Endothelial cell of umbilical vein (primary cell): ENCODE measurements around the gene MGAT5. TPM values are rescaled to one million over a fixed set of nuclear protein-coding genes. Genes with fewer than 3 reads are reported as not detected.

Experiments
- BruUV-seq: library from RNA; stranded (reverse); fragments of 400-500 nt; replicated peaks from 2 replicates; lab custom pipeline; 2021; lab: Mats Ljungman, UMichigan
- CTCF ChIA-PET: fragments of 300-600, 350-600 bp; sonication (Branson Sonifier 250); formaldehyde crosslinking; loops from one replicate; lab custom pipeline; 2021; ENCODE audit warnings: antibody characterized with exemption, inconsistent platforms; lab: Charles Lee
- POLR2A ChIA-PET: fragments of 300-600, 350-600 bp; sonication (Branson Sonifier 250); formaldehyde crosslinking; loops from one replicate; lab custom pipeline; 2021; ENCODE audit warnings: antibody characterized with exemption, inconsistent platforms; lab: Charles Lee
- DNase-seq: peaks from one replicate; pipeline ENCODE4 v3.0.0-alpha.2; 2011; ENCODE audit warnings: low read depth, low spot score
- FAIRE-seq: peaks from 2 replicates; lab custom pipeline; 2011; peaks lifted over from hg19 to GRCh38; lab: Jason Lieb, UNC
- H2AFZ ChIP-seq: 2 replicates; pipeline ENCODE4 v1.6.0; 2012; ENCODE audit warnings: low read depth, low read length, control low read depth, inconsistent platforms
- H3K27ac ChIP-seq: 2 replicates; pipeline ENCODE4 v1.5.1; 2011; ENCODE audit warnings: low read depth, mild to moderate bottlenecking, control low read depth, low read length, moderate library complexity; ENCODE audit not compliant: insufficient read depth
- H3K27me3 ChIP-seq, 2 experiments: 2 replicates each; pipeline versions ENCODE4 v1.6.0 to v1.6.1; 2011; ENCODE audit warnings: low read length in 2 of 2, mixed read lengths in 1 of 2; ENCODE audit not compliant: control insufficient read depth in 2 of 2, insufficient read depth in 2 of 2
- H3K36me3 ChIP-seq, 2 experiments: 2 replicates in 1 of 2; 3 replicates in 1 of 2; pipeline ENCODE4 v1.5.1; 2011; ENCODE audit warnings: low read length in 2 of 2, mild to moderate bottlenecking in 1 of 2, moderate library complexity in 1 of 2; ENCODE audit not compliant: control insufficient read depth in 2 of 2, insufficient read depth in 2 of 2; ENCODE audit errors: extremely low read depth in 1 of 2
- H3K4me1 ChIP-seq: 3 replicates; pipeline ENCODE4 v1.5.1; 2011; ENCODE audit warnings: mild to moderate bottlenecking, low read length; ENCODE audit not compliant: control insufficient read depth, insufficient read depth; ENCODE audit errors: extremely low read depth
- H3K4me2 ChIP-seq: 2 replicates; pipeline ENCODE4 v1.6.1; 2011; ENCODE audit warnings: low read length, control low read depth, mixed read lengths; ENCODE audit not compliant: insufficient read depth
- H3K4me3 ChIP-seq, 3 experiments: fragments of 200-600 bp in 1 of 3; sonication (generic), shearing (Covaris generic) in 1 of 3; replicated peaks in 1 of 3; 2 replicates each; pipeline ENCODE4 v1.5.1; 2011 to 2016; ENCODE audit warnings: control low read depth in 3 of 3, low read length in 3 of 3, mild to moderate bottlenecking in 2 of 3, inconsistent platforms in 1 of 3, low read depth in 1 of 3, moderate library complexity in 1 of 3; ENCODE audit not compliant: insufficient read depth in 1 of 3
- H3K79me2 ChIP-seq: 2 replicates; pipeline ENCODE4 v1.6.0; 2012; ENCODE audit warnings: low read length, inconsistent platforms; ENCODE audit not compliant: control insufficient read depth, insufficient read depth
- H3K9ac ChIP-seq: replicated peaks from 2 replicates; pipeline ENCODE3; 2011; ENCODE audit warnings: low read length, control low read depth; ENCODE audit not compliant: insufficient read depth; ENCODE audit errors: extremely low read depth
- H3K9me1 ChIP-seq: replicated peaks from 3 replicates; pipeline ENCODE4 v1.6.0; 2011; ENCODE audit warnings: mild to moderate bottlenecking, low read length; ENCODE audit not compliant: control insufficient read depth, insufficient read depth; ENCODE audit errors: extremely low read depth
- H3K9me3 ChIP-seq: replicated peaks from 2 replicates; pipeline ENCODE4 v1.5.1; 2012; ENCODE audit warnings: low read length, inconsistent platforms; ENCODE audit not compliant: control insufficient read depth, insufficient read depth
- H4K20me1 ChIP-seq: replicated peaks from 2 replicates; pipeline ENCODE3; 2011; ENCODE audit warnings: mild to moderate bottlenecking, low read length; ENCODE audit not compliant: control insufficient read depth, insufficient read depth; ENCODE audit errors: extremely low read depth
- EZH2 ChIP-seq: IDR thresholded peaks from 2 replicates; pipeline ENCODE4 v1.6.1; 2012; ENCODE audit warnings: borderline replicate concordance, low read depth, mild to moderate bottlenecking, moderate library complexity, low read length, inconsistent platforms; ENCODE audit not compliant: severe bottlenecking
- FOS ChIP-seq: IDR thresholded peaks from 2 replicates; pipeline ENCODE4 v1.6.1; 2011; ENCODE audit warnings: mild to moderate bottlenecking, low read length, moderate library complexity, borderline replicate concordance; ENCODE audit not compliant: insufficient read depth
- GATA2 ChIP-seq: IDR thresholded peaks from 2 replicates; pipeline ENCODE4 v1.7.0; 2011; ENCODE audit warnings: low read depth, mild to moderate bottlenecking, moderate library complexity, mixed read lengths, low read length; ENCODE audit not compliant: insufficient read length, insufficient read depth
- JUN ChIP-seq: IDR thresholded peaks from 2 replicates; pipeline ENCODE4 v1.6.1; 2011; ENCODE audit warnings: borderline replicate concordance, low read depth; ENCODE audit not compliant: insufficient read length, insufficient read depth
- MYC ChIP-seq: IDR thresholded peaks from one replicate; pipeline ENCODE4 v1.6.1; 2011; ENCODE audit warnings: mild to moderate bottlenecking, low read depth, low read length
- POLR2A ChIP-seq: IDR thresholded peaks from 2 replicates; pipeline ENCODE4 v1.6.1; 2012; ENCODE audit warnings: low read depth, mild to moderate bottlenecking, control low read depth, low read length
- POLR2AphosphoS5 ChIP-seq: IDR thresholded peaks from 2 replicates; pipeline ENCODE4 v1.6.1; 2012; ENCODE audit warnings: low read depth, mild to moderate bottlenecking, control low read depth, low read length, moderate library complexity; ENCODE audit not compliant: insufficient read depth
- dilution Hi-C: fragments of 300-500 bp; cut with MboI; formaldehyde crosslinking; loops from one replicate; pipeline ENCODE4 v1.15.0; 2019; ENCODE audit warnings: low sequenced_read_pairs; ENCODE audit not compliant: extremely low pct_ligation_motif_present
- intact Hi-C: fragments of 100-400 bp; cut with micrococcal nuclease; formaldehyde crosslinking; loops from one replicate; pipeline ENCODE4 v1.10.0; 2022
- polyA plus RNA-seq, 4 experiments: library from polyadenylated mRNA; depleted of rRNA in 3 of 4; stranded (reverse) in 3 of 4; unstranded in 1 of 4; fragments of >200 nt; gene quantifications; 2 replicates each; pipeline versions ENCODE4 v1.2.1 to v1.2.3, GENCODE V29; 2011 to 2012; ENCODE audit warnings: missing spikeins in 1 of 4
- total RNA-seq: library from RNA; stranded (reverse); gene quantifications from 2 replicates; pipeline ENCODE4 v1.2.3, GENCODE V29; 2021
- TF ChIP-seq, protein P1 (sequence below): IDR thresholded peaks from 2 replicates; pipeline ENCODE4 v1.6.1; 2011; ENCODE audit not compliant: insufficient read depth, insufficient read length
- TF ChIP-seq, protein P2 (sequence below), 2 donors: IDR thresholded peaks; 1 replicate in 1 of 2; 2 replicates in 1 of 2; pipeline ENCODE4 v1.5.1; 2011; ENCODE audit warnings: low read length in 2 of 2, mild to moderate bottlenecking in 2 of 2, moderate library complexity in 2 of 2, control low read depth in 1 of 2, inconsistent platforms in 1 of 2, low read depth in 1 of 2; ENCODE audit not compliant: insufficient read depth in 1 of 2; ENCODE audit errors: extremely low read depth in 1 of 2

Gene MGAT5
- total and polyA plus RNA-seq, 2 donors (not counting 3 experiments of a cell fraction or from before 2014, with no cell fraction given), result 17.7 to 84.1 TPM

DNA sequence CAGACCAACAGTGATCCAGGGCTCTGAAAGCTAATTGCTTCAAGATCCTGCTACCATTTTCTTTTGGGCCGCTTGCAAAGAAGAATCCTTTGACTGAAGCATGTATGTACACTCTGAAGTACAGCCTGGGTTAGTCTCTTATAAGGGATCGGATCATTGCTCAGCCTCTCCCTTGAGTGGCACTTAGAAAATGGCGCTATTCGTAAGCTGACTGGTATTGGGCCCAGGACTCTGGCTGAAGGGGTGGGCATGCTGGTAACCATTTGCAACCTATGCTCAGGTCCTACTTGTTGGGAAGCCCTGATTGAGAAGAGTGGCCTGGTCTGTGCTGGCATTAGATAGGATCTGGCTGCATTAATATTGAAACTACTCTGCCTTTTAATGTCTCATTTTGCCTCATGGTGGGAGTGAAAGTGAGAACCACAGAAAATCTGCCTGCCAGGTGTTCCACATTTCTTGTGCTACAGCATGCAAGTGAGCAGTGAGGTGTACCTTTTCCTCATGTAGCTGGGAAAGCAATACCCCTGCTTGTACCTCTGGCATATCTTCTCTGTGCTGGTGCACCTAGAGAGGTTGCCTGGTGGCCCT lies 661 bp upstream of the MGAT5 start:
- intact Hi-C loops, result no loop called here
- FAIRE-seq, result no peak
- dilution Hi-C loops, result no loop called here
- H3K9me3 ChIP-seq, result no peaks in the 10 kb centered on the region
- H2AFZ ChIP-seq, result no peak overlapping the region
- H3K79me2 ChIP-seq, result peaks cover 6% of the 10 kb centered on the region
- no peaks in the 10 kb centered on the region for H3K9me1 ChIP-seq
- H3K4me1 ChIP-seq, result peaks cover 16% of the 10 kb centered on the region
- no peak overlapping the region for H3K4me3 ChIP-seq
- ChIA-PET POLR2A (no interaction called here), CTCF (interaction anchor here (0.8 to 2.9 kb wide), 7 partner anchors 7 to 198 kb away, joined by 3 to 11 read pairs (median 3); no protein-coding TSS in a partner anchor)
- no peaks in the 10 kb centered on the region for H3K36me3 ChIP-seq
- TF ChIP-seq EZH2 (no peak), POLR2A (no peak), POLR2AphosphoS5 (no peak), JUN (no peak), MYC (no peak), FOS (no peak), GATA2 (no peak)
- TF ChIP-seq, protein P1, sequence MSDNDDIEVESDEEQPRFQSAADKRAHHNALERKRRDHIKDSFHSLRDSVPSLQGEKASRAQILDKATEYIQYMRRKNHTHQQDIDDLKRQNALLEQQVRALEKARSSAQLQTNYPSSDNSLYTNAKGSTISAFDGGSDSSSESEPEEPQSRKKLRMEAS, result no peak
- TF ChIP-seq, protein P2, sequence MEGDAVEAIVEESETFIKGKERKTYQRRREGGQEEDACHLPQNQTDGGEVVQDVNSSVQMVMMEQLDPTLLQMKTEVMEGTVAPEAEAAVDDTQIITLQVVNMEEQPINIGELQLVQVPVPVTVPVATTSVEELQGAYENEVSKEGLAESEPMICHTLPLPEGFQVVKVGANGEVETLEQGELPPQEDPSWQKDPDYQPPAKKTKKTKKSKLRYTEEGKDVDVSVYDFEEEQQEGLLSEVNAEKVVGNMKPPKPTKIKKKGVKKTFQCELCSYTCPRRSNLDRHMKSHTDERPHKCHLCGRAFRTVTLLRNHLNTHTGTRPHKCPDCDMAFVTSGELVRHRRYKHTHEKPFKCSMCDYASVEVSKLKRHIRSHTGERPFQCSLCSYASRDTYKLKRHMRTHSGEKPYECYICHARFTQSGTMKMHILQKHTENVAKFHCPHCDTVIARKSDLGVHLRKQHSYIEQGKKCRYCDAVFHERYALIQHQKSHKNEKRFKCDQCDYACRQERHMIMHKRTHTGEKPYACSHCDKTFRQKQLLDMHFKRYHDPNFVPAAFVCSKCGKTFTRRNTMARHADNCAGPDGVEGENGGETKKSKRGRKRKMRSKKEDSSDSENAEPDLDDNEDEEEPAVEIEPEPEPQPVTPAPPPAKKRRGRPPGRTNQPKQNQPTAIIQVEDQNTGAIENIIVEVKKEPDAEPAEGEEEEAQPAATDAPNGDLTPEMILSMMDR (IDR thresholded peaks at IDR 0.05; ENCODE audit: extremely low read depth in 1 of 2, insufficient read depth in 1 of 2, low read depth in 1 of 2, low read length in 2 of 2), result no peak
- no TSS peak for BruUV-seq
- no peaks in the 10 kb centered on the region for H3K27me3 ChIP-seq
- no peak overlapping the region for H3K4me2 ChIP-seq
- DNase-seq, result no peak
- no peak overlapping the region for H3K27ac ChIP-seq
- no peaks in the 10 kb centered on the region for H4K20me1 ChIP-seq
- no peak overlapping the region for H3K9ac ChIP-seq
